ENCODE data around the gene MTCH2.

DNA sequence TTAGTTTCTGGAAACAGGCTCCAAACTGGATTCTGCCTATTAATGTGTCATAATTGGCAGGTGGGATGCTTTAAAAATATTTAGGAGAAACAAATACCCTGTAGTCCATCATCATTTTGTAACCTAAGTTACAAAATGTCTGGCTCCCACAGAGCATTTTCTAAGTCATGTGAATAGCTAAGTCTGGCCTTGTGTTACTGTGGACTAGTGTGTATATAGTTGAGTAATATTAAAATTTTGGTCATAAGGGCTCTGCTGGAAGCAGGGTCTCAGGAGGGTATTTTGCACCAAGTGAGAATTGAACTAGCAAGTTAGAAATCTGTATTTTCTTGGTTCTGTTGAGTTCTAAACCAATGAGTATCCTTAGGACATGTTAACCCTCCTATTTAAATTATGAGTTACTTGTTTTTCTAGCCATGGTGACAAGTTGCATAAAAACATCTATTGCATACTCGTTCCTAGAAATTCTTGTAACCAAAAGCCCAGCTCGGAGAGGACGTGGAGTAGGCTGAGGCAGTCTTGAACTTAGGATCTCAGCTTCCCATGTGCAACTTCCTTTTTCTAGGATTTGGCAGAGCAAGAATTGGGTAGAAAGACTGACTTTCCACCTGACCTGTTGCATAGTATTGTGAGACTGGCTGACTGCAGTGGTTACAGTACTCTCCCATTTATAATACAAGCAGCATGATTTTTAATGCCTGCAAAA, 71.6 kb downstream of the MTCH2 start:
- no peak for TF ChIP-seq POLR2A (IDR thresholded peaks at IDR 0.05)
- no peak for TF ChIP-seq EP300 (IDR thresholded peaks at IDR 0.05)
- TF ChIP-seq, protein P1, sequence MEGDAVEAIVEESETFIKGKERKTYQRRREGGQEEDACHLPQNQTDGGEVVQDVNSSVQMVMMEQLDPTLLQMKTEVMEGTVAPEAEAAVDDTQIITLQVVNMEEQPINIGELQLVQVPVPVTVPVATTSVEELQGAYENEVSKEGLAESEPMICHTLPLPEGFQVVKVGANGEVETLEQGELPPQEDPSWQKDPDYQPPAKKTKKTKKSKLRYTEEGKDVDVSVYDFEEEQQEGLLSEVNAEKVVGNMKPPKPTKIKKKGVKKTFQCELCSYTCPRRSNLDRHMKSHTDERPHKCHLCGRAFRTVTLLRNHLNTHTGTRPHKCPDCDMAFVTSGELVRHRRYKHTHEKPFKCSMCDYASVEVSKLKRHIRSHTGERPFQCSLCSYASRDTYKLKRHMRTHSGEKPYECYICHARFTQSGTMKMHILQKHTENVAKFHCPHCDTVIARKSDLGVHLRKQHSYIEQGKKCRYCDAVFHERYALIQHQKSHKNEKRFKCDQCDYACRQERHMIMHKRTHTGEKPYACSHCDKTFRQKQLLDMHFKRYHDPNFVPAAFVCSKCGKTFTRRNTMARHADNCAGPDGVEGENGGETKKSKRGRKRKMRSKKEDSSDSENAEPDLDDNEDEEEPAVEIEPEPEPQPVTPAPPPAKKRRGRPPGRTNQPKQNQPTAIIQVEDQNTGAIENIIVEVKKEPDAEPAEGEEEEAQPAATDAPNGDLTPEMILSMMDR (IDR thresholded peaks at IDR 0.05), result no peak
